Measurements from ENCODE around the gene CTDP1.
A peak's percentile ranks its signal among the peaks of the same experiment; 100 is the strongest.

Gene CTDP1

DNA sequence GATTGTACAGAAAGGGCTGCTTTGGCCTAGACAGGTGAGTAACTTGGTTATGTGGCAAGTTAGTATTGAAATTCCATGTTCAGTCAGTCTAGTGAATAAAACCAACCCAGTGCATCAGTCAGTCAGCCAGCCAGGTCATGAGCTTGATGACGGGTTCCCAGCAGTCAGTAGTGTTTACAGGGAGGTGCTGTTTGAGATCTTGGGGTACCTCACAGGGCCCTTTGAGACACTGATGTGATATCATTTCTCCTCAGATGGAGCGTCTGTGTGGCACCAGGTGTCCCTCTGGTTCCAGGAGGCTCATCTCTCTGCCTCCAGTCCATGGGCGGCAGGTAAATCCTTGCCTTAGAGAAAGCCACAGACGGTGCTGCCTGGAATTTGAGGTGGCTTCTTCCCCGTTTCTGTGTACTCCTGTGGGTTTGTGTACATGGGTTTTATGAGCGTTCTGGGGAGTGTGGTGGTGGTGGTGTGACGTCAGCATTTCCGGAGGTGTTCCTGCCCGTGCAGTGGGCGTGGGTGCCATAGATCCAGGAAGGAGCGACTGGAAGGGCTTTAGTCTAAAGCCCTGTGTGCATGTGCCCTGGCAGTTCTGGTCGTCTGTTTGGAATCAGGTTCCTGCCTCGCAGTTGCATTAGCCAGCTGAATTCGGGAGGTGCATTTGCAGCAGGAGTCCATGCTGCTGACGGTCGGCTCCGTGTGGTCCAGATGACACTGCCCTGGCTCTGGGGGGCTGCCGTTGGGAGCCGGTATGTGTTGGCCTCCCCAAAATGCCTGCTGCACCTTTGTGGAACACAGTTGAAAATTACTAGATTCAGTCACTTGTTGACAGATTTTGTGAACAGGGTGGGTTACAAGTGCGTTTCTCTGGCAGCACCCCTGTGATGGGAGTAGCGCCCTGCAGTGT is 2.1 kb downstream of the CTDP1 start:
- no peak for DNase-seq (ENCODE audit: low spot score)

DNA sequence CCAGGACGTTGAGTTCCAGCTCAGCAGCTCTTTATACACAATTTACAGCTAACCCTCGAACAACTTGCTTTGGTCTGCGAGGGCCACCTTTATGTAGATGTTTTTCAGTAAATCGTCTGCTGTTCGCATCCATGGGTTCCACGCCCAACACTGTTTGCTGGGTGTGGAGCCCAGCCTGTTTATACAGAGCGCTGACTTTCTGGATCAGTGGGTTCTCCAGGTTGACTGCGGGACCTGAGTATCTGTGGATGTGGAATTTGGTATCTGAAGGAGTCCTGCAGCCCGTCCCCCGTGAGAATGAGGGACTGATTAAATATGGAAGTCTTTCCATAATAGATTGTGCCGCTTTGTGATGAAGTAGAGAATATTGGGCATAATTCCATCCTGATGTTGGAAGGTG is 2.9 kb downstream of the CTDP1 start:
- DNase-seq (ENCODE audit: low spot score), result no peak

DNA sequence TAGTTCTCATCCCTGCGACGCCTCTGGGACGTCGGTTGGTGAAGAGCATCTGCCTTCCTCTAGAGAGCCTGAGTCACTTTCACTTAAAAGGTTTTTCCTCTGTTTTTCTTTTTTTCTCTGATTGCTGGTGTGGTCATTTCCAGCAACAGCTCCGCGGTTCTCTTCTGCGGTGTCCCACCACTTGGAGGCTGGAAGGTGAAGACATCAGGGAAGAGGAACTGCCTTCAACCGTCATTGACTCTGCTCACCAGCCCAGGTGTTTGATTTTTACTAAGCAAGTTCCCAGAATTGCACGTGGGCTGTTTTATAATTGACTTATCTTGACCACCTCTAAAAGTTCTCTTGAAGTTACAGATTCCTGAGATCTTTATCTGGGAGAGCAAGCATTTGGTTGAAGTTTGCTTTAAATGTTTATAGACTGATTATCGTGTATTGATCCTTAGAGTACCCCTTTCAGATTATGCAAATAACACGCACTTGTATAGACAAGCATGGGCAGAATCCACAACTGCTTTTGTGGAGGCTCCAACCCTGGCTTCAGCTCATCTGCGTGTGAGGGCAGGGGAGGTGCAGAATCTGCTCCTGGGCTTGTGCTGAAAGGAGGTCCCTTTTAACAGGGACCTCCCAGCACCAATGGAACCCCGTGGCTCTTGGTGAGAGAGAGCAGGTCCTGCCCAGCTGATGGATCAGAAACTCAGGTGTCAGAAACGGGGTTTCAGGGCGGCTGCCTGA is 3.5 kb downstream of the CTDP1 start:
- DNase-seq (ENCODE audit: low spot score), result no peak

DNA sequence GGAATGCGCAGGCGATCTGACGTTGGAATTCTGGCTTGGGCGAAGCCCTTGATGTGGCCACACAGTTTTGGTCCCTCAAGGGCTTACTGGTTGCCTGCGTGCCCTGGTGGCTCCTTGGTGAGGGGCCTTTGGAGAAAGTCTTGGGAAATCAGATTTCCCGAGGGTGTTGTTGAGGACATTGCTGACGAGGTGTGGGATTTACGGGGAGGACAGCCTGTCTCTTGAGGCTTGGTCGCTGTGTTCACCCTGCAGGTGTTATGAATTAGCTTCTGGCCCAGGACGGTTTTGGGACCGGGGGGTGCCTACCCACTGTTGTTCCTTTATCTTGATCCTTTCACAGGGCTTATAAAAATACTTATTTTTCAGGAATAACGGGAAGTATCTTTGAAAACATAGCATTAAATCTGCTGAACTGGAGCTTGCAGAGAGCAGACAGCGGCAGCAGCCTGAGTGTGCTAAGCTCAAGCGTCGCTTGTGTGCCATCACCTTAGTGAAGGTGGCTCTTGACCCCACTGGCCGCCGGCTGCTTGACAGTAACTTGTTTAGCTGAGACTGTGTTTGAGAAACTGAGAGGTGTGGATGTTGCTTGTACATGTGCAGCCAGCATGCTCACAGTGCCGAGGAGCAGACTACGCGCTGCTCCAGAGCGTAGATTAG is 4.2 kb downstream of the CTDP1 start:
- DNase-seq (ENCODE audit: low spot score), result no peak

DNA sequence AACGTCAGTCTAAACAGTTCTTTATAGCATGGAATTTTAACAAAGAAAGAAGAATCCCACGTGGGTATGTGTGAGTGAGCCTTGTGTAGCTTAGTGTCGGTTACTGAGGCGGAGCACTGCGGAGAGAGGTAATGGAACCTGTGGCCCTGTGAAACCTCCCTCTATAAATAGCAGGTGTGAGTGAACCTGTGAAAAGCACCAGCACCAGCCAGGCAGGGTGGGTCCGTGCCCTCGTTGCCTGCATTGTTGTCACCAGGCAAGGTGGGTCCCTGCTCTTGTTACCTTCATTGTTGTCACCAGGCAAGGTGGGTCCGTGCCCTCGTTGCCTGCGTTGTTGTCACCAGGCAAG is 4.7 kb downstream of the CTDP1 start:
- DNase-seq (ENCODE audit: low spot score), result no peak

DNA sequence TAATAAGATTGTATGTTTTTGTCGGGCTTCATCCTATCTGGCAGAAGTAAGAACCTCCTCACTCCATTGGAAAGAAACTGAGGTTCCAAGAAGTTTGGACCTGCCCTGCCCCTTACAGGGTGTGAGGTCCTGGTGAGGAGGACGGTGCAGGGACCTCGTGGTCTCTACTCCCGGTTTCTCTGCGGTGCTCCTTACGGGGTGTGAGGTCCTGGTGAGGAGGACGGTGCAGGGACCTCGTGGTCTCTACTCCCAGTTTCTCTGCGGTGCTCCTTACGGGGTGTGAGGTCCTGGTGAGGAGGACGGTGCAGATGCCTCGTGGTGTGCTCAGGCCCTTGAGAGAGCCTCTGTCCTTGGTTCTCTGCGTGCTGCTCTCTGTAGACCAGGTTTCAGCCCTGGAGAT is 5.2 kb downstream of the CTDP1 start:
- DNase-seq (ENCODE audit: low spot score), result no peak

DNA sequence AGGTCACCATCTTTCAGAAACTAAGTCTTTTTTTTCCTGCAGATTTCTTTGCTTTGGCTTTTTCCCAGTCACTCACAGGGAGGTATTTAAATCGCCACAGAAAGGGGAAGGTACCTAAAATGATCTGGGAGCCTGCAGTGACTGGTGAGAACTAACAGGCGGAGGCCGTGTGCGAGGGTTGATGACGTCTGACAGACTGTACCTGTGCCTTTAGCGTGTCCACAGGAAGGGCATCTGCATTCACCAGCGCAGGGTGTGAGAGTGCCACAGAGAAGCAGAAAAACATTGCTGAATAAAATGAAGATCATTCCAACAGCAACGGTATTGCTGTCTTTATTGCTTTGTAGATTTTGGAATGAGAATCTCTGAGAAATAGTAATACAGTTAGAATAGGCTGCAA is 5.7 kb downstream of the CTDP1 start:
- no peak for DNase-seq (ENCODE audit: low spot score)

DNA sequence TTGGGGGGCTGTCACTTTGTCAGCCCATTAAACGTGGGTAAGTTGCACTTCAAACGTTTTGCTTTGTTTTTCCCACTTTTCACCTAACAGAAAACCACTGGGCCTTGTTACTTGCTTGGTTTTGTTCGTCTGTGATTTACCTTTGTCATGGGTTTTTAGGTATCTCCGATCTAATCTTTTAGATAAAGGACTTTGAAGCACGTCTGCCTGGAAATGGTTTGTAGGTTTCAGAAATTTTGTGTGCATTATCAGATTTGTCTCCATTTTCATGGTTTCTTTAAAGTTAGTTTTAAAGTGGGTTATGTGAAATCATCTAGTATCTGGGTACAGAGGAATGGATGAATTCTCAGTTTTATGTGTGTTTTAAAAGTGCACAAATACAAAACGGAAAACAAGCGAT is 6.4 kb downstream of the CTDP1 start:
- no peak for DNase-seq (ENCODE audit: low spot score)

DNA sequence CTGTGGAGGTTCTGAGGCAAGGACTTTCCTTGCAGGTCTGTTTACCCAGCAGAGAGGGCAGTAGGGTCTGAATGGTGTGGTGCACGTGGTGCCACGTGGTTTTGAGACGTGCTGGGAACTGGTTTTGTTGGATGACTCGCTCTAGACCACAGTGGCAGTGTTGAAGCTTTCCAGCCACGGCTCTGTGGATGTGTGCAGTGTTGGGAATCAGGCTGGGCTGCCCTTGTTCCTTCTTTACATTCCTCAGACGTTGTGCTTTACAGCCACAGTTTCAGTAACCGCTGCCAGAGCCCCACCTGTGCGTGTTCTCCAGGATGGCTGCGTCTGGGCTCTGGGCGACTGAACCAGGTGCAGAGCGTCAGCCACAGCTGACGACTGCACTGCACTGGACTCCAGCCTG is 8.2 kb downstream of the CTDP1 start:
- DNase-seq (ENCODE audit: low spot score), result no peak

DNA sequence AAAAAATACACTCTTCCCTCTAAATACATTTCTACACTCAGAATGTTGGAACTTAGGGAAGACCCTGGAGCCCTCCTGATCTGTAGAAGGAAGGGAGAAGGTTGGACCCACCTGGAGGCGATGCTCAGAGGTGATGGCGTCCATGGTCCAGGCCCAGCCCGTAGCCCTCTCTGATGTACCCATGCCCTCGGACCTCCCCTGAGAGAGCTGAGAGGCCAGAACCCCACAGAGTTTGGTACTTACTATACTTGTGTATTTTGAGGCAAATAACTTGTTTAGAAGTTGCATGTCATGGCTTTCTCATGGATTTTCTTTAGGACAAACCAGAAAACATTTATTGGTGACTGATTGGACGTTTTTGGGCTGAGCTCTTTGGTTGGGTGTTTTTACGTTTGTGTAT is 10.5 kb downstream of the CTDP1 start:
- DNase-seq (ENCODE audit: low spot score), result no peak

DNA sequence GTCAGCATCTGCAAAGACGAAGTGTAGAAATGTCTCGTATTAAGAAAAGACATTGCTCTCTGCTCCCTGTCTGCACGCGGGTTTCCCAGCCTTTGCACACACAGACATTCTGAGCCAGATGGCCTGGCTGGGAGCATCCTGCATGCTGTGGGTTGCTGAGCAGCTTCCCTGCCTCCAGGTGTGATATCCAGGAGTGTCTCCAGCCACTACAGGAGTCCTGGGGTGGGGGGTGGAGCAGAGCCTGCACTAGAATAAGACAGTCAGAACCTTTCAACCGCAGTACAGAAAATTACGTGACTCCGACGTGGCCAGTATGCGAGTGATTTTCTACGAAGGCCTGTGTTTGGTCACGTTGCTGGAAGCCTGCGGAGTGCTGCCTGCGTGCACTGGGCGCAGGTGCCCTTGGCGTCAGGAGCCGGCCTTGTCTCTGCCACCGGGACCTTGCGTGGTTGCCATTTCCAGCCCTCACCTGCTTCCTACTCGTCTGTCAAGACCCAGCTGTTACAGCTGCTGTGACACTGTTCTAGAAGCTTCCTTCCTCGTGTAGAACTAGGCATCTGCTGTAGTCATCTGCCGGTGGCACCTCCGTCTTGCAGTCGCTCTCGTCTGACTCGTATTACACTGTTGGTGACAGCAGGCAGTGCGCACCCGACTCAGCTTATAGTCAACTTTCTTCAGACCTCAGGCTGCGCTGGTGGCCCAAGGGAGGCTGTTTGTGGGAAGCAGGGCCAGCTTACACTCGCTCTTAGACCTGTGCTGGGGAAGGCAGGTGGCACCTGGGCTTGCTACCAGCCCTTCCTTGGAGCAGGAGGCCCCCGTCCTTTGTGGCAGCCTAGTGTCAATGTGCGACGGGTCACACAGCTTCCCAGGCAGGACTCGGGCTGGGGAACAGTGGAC is 11.2 kb downstream of the CTDP1 start:
- no peak for DNase-seq (ENCODE audit: low spot score)

DNA sequence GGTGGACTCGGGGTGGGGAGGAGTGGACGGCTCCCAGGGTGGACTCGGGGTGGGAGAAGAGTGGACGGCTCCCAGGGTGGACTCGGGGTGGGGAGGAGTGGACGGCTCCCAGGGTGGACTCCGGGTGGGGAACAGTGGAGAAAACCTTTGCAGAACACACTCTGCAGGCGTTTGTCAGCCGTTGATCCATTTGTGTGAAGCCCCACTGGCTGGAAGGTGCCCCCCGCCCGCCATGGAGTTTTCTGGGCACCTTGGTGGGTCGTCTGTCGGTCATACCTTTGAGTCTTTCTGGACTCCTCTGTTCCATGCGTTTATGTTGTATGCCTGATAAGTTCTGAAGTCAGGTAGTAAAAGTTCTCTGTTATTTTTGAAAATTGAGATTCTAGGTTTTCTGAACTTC is 12.5 kb downstream of the CTDP1 start:
- DNase-seq (ENCODE audit: low spot score), result no peak

DNA sequence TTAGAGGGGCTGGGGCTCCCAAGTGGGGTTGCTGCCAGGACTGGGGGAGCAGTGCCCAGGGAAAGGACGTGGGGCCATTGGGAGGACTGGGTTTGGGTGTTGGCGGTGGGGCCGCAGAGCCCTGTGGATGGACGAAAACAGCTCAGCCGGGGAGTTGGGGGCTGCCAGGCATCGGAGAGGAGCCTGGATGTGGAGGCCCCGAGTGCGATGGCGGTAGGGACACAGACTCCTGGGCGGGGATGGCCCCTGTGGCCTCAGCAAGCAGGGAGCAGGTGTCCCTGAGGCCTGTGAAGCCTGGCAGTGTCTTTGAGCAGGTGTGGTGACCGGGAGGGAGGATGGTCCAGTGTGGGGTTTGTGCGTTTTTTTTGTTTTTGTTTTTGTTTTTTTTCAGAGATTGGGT is 13.3 kb downstream of the CTDP1 start:
- DNase-seq (ENCODE audit: low spot score), result no peak

DNA sequence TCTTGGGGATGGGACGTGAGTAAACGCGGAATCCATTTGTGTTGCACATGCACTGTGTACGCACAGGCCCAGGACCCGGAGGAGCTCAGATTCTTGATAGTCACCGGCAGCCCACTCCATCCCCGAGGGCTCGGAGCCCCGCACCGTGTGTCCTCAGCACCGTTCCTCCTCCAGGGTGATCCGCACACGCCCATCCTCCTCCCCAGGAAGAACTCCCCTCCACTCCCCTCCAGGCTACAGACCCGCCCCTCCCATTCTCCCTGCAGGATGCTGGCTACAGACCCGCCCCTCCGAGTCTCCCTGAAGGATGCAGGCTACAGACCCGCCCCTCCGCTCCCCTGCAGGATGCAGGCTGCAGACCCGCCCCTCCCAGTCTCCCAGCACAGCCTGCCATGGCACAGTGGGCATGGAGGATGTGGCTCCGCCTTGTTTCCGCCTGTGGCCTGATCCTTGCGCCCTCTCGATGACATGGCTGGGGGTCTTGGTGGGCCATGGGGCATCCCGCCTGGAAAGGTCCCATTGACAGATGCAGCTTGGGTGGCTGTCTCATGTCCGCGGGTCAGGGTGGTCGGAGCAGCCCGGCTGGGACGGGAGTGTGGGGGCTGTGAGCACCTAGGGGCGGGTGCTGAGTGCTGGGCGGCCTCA is 14.1 kb downstream of the CTDP1 start:
- DNase-seq (ENCODE audit: low spot score), result no peak

DNA sequence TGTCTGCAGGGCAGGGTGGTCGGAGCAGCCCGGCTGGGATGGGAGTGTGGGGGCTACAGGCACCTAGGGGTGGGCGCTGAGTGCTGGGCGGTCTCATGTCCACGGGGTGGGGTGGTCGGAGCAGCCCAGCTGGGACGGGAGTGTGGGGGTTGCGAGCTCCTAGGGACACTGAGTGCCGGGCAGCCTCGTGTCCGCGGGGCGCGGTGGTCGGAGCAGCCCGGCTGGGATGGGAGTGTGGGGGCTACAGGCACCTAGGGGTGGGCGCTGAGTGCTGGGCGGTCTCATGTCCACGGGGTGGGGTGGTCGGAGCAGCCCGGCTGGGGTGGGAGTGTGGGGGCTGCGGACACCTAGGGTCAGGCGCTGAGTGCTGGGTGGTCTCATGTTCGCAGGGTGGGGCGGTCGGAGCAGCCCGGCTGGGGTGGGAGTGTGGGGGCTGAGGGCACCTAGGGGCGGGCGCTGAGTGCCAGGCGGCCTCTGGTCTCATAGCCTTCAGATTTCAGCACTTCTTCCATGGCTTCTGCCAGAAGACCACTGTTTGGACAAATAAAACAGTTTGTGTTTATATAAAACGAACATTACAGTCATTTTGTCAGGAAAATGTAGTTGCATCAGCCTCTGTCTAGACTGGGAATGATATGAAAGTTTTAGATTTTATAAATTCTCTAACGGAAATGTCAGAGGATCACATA is 14.7 kb downstream of the CTDP1 start:
- DNase-seq (ENCODE audit: low spot score), result peak; percentile 70

DNA sequence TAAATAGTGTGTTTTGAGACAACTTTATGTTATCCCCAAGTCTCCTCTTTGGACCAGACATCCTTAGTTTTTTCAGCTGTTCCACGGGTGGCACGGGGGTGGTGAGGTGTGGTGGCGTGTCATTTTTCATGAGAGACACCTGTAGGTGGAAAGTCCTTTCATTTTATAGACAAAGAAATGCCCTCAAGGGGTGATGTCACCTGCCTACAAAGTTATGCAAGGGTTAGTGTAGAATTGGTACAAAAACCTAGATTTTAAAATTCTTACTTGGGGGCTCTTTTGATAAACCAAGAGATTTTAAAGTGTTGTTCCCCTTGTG is 15.3 kb downstream of the CTDP1 start:
- DNase-seq (ENCODE audit: low spot score), result no peak

DNA sequence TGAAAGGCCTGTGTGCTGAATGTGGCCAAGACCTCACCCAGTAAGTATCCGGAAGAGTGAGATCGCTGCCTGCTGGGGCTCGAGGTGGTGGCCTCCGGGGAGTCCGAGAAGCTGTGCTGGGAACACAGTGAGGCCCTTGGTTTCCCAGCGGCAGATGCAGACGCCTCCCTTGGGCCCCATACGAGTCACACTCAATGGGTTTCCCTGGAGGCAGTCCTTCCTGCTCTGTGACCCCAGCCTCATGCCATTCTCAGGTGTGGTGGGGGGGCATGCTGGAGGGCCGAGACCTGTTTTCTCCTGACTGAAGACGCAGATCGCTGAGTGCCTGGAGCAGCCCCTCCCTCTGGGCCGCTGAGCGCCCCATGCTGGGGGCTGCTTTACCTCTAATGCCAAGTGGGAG is 15.7 kb downstream of the CTDP1 start:
- DNase-seq (ENCODE audit: low spot score), result no peak

DNA sequence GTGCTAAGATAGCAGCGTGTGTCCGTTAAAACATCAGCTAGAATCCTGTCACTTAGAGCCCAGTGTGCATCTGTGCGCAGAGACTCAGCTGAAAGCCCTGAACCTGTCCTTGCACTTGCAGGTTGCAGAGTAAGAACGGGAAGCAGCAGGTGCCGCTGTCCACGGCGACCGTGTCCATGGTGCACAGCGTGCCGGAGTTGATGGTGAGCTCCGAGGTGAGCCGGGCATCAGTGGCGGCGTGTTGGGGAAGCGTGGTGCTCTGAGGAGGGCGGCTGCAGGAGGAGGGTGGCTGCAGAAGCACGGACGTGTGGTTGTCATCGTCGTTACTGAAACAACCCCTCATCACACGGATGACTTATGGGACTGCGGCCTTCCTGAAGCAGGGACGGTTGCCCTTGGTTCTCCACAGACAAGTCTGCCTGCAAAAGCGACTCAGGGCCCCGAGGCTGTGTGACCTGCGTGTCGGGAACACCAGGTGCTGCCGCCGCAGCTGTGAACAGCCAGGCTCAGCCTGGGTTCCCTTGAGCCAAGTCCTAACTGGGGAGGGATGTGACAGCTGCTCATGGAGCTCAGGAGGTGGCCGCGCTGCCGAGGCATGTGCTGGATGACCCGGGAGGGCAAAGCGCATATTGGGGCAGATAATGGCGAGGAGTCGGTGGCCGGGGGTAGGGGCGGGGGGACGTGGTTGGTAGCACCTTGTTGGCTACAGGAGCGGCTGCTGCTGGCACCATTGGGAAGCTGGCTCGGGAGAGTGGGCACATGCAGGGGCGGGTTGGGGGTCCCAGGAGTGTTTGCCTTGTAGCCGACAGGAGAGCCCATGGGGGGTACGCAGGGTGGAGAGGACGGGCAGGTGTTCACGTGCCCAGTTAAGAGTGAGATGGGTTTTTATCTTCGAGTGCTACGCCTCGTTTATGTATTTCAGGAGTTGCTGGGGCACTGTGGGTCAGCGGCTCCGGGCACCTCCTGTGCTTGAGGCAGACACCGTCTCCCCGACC is 16.6 kb downstream of the CTDP1 start:
- no peak for DNase-seq (ENCODE audit: low spot score)

DNA sequence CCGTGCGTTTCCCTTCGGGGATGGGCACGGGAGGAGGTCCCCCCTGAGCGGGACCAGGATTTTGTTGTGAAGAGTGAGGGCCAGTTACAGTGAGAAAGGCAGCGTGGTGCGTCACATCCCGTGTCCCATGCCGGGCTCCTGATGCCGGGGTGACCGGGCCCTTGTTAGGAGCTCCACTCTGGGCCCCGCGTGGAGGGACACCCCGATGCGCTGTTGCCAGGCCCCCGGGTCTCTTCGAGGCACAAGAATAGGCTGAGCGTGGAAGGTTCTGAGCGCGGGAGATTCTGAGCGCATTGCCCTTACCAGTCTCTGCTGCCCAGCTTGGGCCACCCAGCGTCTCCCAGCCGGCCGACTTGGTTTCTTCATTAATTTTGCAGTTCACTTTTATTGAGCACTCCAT is 17.6 kb downstream of the CTDP1 start:
- DNase-seq (ENCODE audit: low spot score), result no peak

DNA sequence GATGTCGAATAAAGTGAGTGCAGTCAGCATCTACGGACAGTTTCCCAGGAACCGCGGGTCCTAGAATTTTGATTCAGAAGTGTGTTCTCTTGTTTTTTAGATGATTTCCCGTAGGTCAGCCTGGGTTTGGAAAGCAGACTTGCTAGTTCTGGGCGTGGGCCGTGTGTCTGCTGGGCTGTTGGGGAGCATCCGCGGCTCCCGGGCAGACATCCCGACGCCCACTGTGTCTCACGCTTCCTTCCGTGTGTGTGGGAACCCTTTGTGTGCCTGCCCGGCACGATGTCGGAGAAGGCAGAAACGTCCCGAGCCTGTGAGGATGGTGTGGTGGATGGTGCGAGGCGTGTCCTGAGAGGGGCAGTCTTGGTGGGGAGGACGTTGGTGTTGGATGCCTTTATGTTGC is 18.4 kb downstream of the CTDP1 start:
- DNase-seq (ENCODE audit: low spot score), result no peak

Data from AG08396 (cell line).